Esophagus muscularis mucosa (tissue), 3 donors: ENCODE measurements around the gene MEMO1.

ENCODE experiments used
- EP300 ChIP-seq: sonication (generic); formaldehyde crosslinking; IDR thresholded peaks from one replicate; pipeline ENCODE4 v1.6.1; 2017; ENCODE audit warnings: antibody characterized with exemption
- TF ChIP-seq, protein P1 (sequence below), 3 experiments: fragments of 200-600 bp in 2 of 3; fragments of 450-650 bp in 1 of 3; sonication (generic) in 2 of 3; IDR thresholded peaks; one replicate each; pipeline ENCODE4 v1.5.1; 2017 to 2019; ENCODE audit warnings: antibody characterized with exemption in 3 of 3, mild to moderate bottlenecking in 2 of 3, moderate library complexity in 1 of 3

DNA sequence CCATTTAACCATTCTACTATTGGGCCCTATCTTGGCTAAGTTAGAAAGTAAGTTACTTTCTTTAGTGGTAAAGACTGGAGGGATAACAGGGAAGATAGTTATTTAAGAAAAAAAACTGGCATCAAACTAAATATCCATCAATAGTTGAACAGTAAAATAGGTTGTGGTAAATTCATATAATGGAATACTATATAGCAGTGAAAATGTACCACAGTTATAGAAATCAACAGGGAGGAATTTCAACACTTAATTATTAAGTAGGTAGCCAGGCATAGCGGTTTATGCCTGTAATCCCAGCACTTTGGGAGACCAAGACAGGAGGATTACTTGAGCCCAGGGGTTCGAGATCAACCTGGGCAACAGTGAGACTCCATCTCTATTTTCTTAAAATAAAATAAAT lies 49.5 kb upstream of the MEMO1 start:
- no peak for TF ChIP-seq EP300
- TF ChIP-seq, protein P1, sequence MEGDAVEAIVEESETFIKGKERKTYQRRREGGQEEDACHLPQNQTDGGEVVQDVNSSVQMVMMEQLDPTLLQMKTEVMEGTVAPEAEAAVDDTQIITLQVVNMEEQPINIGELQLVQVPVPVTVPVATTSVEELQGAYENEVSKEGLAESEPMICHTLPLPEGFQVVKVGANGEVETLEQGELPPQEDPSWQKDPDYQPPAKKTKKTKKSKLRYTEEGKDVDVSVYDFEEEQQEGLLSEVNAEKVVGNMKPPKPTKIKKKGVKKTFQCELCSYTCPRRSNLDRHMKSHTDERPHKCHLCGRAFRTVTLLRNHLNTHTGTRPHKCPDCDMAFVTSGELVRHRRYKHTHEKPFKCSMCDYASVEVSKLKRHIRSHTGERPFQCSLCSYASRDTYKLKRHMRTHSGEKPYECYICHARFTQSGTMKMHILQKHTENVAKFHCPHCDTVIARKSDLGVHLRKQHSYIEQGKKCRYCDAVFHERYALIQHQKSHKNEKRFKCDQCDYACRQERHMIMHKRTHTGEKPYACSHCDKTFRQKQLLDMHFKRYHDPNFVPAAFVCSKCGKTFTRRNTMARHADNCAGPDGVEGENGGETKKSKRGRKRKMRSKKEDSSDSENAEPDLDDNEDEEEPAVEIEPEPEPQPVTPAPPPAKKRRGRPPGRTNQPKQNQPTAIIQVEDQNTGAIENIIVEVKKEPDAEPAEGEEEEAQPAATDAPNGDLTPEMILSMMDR (IDR thresholded peaks at IDR 0.05): no peak
